Measurements from ENCODE around the gene MYO15B.

MYO15B gene

GRCh38 chr17:75564195-75564594 is 23.4 kb upstream of the MYO15B start:
- no peak overlapping the region for H3K4me3 ChIP-seq (replicated peaks; ENCODE audit: insufficient read depth, low read length)
- no peak overlapping the region for H3K27ac ChIP-seq (replicated peaks)
- TF ChIP-seq SPI1 (IDR thresholded peaks at IDR 0.05; ENCODE audit: borderline replicate concordance, low read depth) (no peak), REST (IDR thresholded peaks at IDR 0.05; ENCODE audit: insufficient replicate concordance, low read depth) (no peak), GABPA (IDR thresholded peaks at IDR 0.05; ENCODE audit: low read depth) (no peak), POLR2AphosphoS5 (IDR thresholded peaks at IDR 0.05; ENCODE audit: low read depth) (no peak)
- TF ChIP-seq, protein P1, sequence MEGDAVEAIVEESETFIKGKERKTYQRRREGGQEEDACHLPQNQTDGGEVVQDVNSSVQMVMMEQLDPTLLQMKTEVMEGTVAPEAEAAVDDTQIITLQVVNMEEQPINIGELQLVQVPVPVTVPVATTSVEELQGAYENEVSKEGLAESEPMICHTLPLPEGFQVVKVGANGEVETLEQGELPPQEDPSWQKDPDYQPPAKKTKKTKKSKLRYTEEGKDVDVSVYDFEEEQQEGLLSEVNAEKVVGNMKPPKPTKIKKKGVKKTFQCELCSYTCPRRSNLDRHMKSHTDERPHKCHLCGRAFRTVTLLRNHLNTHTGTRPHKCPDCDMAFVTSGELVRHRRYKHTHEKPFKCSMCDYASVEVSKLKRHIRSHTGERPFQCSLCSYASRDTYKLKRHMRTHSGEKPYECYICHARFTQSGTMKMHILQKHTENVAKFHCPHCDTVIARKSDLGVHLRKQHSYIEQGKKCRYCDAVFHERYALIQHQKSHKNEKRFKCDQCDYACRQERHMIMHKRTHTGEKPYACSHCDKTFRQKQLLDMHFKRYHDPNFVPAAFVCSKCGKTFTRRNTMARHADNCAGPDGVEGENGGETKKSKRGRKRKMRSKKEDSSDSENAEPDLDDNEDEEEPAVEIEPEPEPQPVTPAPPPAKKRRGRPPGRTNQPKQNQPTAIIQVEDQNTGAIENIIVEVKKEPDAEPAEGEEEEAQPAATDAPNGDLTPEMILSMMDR (IDR thresholded peaks at IDR 0.05; ENCODE audit: insufficient read depth, low read length) = no peak
- H3K27me3 ChIP-seq (ENCODE audit: insufficient read depth, poor library complexity, severe bottlenecking) = no peaks in the 10 kb centered on the region
- DNase-seq (ENCODE audit: low read depth in 1 of 2, low spot score in 1 of 2) = no peak

GRCh38 chr17:75565066-75565465 is 22.5 kb upstream of the MYO15B start:
- Histone ChIP-seq H3K27me3 (ENCODE audit: insufficient read depth, poor library complexity, severe bottlenecking) (no peaks in the 10 kb centered on the region), H3K27ac (replicated peaks) (no peak overlapping the region), H3K4me3 (replicated peaks; ENCODE audit: insufficient read depth, low read length) (no peak overlapping the region)
- no peak for DNase-seq (ENCODE audit: low read depth in 1 of 2, low spot score in 1 of 2)
- TF ChIP-seq REST (IDR thresholded peaks at IDR 0.05; ENCODE audit: insufficient replicate concordance, low read depth) (no peak), GABPA (IDR thresholded peaks at IDR 0.05; ENCODE audit: low read depth) (no peak), POLR2AphosphoS5 (IDR thresholded peaks at IDR 0.05; ENCODE audit: low read depth) (no peak), SPI1 (IDR thresholded peaks at IDR 0.05; ENCODE audit: borderline replicate concordance, low read depth) (no peak)
- TF ChIP-seq, protein P1 (IDR thresholded peaks at IDR 0.05; ENCODE audit: insufficient read depth, low read length) = no peak

DNA sequence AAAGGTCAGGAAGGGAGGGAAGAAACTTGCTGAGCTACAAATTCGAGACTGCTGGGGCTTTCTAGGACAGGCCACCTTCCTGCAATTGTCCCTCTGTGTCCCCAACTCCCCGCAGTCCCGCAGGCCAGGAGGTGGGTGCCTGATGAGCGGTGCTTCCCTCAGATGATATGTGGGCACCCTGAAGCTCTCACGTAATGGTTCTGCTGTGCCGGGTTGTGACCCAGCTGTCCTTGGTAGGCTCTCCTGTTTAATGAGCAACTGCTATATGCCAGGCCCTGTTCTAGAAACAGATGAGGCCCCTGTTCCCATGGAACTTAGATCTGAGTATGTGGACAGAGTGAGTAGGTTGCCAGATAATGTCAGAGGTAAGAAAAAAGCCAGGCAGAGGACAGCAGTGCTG is 22.0 kb upstream of the MYO15B start:
- H3K4me3 ChIP-seq (replicated peaks; ENCODE audit: insufficient read depth, low read length) = no peak overlapping the region
- no peak for DNase-seq (ENCODE audit: low read depth in 1 of 2, low spot score in 1 of 2)
- no peak overlapping the region for H3K27ac ChIP-seq (replicated peaks)
- H3K27me3 ChIP-seq (ENCODE audit: insufficient read depth, poor library complexity, severe bottlenecking) = no peaks in the 10 kb centered on the region
- TF ChIP-seq GABPA (IDR thresholded peaks at IDR 0.05; ENCODE audit: low read depth) (no peak), REST (IDR thresholded peaks at IDR 0.05; ENCODE audit: insufficient replicate concordance, low read depth) (no peak), POLR2AphosphoS5 (IDR thresholded peaks at IDR 0.05; ENCODE audit: low read depth) (no peak), SPI1 (IDR thresholded peaks at IDR 0.05; ENCODE audit: borderline replicate concordance, low read depth) (no peak)
- TF ChIP-seq, protein P1 (IDR thresholded peaks at IDR 0.05; ENCODE audit: insufficient read depth, low read length) = no peak
